Measurements from ENCODE around the gene RSBN1.

The RSBN1 gene

DNA sequence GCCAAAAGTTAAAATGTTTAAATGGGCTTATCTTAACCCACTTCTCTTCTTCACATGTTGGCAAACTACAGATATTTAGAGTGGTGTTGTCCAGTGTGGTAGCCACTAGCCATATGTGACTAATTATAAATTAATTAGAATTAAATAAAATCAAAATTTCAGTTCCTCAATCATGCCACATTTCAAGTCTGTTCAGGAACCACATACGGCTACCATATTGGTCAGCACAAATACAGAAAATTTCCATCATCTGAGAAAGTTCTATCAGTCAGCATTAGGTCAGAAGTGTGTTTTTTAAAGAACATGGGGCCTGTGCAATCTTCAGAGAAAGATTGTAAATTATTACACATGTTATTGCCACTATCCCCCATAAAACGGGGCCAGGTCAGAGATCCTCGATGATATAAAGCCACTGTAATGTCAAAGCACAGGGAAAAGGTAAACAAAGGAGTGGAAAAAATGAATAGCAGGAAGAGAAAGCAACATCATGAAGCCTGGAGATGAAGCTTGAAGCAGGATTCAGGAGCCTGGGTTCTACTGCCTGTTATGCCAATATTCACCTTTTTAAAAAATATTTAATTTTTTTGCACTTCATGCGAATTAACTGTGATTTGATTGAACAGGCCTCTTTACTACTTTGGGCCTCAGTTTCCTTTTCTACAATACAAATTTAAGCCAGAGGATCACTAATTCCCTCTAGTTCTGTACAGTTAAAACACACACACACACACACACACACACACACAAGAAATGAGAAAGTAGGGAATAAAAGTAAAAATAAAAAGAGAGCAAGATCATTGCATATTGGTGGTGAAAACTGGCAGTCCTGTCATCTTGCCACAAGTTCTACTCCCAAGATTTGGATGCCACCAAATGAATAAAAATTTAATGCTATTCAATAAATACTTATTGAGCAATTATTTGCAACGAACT, 2.3 kb downstream of the RSBN1 start (continued):
- TF ChIP-seq ZNF133 (tag by site-specific recombination; IDR thresholded peaks at IDR 0.05) (no peak), ZNF423 (tag by site-specific recombination; IDR thresholded peaks at IDR 0.05) (no peak), ZIC2 (tag by site-specific recombination; IDR thresholded peaks at IDR 0.05) (no peak), ZNF416 (tag by site-specific recombination; IDR thresholded peaks at IDR 0.05) (no peak), ZSCAN30 (tag by site-specific recombination; IDR thresholded peaks at IDR 0.05) (no peak), SCRT2 (tag by site-specific recombination; IDR thresholded peaks at IDR 0.05) (no peak), GLIS2 (tag by site-specific recombination; IDR thresholded peaks at IDR 0.05) (no peak), KLF10 (tag by site-specific recombination; IDR thresholded peaks at IDR 0.05) (no peak), ZNF140 (tag by site-specific recombination; IDR thresholded peaks at IDR 0.05) (no peak), ZNF202 (tag by site-specific recombination; IDR thresholded peaks at IDR 0.05; ENCODE audit: borderline replicate concordance) (no peak), ZNF514 (tag by site-specific recombination; IDR thresholded peaks at IDR 0.05) (no peak), ZNF621 (tag by site-specific recombination; IDR thresholded peaks at IDR 0.05) (no peak), ZNF48 (tag by site-specific recombination; IDR thresholded peaks at IDR 0.05) (no peak), ZNF404 (tag by site-specific recombination; IDR thresholded peaks at IDR 0.05) (no peak), KLF9 (tag by site-specific recombination; IDR thresholded peaks at IDR 0.05; ENCODE audit: low read depth) (no peak), ZNF626 (tag by site-specific recombination; IDR thresholded peaks at IDR 0.05) (no peak), ZNF248 (tag by site-specific recombination; IDR thresholded peaks at IDR 0.05) (no peak), ZNF664 (tag by site-specific recombination; IDR thresholded peaks at IDR 0.05) (peak; percentile 31; the same call in 1 of the 2 replicates), ZNF600 (tag by site-specific recombination; IDR thresholded peaks at IDR 0.05) (peak; percentile 40; the same call in 1 of the 2 replicates), KLF7 (tag by site-specific recombination; IDR thresholded peaks at IDR 0.05; ENCODE audit: borderline replicate concordance) (no peak), GLIS1 (tag by site-specific recombination; IDR thresholded peaks at IDR 0.05) (no peak)
- TF ChIP-seq, protein P1, sequence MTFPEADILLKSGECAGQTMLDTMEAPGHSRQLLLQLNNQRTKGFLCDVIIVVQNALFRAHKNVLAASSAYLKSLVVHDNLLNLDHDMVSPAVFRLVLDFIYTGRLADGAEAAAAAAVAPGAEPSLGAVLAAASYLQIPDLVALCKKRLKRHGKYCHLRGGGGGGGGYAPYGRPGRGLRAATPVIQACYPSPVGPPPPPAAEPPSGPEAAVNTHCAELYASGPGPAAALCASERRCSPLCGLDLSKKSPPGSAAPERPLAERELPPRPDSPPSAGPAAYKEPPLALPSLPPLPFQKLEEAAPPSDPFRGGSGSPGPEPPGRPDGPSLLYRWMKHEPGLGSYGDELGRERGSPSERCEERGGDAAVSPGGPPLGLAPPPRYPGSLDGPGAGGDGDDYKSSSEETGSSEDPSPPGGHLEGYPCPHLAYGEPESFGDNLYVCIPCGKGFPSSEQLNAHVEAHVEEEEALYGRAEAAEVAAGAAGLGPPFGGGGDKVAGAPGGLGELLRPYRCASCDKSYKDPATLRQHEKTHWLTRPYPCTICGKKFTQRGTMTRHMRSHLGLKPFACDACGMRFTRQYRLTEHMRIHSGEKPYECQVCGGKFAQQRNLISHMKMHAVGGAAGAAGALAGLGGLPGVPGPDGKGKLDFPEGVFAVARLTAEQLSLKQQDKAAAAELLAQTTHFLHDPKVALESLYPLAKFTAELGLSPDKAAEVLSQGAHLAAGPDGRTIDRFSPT (tag by site-specific recombination; IDR thresholded peaks at IDR 0.05) = peak; percentile 45; the same call in 1 of the 2 replicates
- TF ChIP-seq, protein P2, sequence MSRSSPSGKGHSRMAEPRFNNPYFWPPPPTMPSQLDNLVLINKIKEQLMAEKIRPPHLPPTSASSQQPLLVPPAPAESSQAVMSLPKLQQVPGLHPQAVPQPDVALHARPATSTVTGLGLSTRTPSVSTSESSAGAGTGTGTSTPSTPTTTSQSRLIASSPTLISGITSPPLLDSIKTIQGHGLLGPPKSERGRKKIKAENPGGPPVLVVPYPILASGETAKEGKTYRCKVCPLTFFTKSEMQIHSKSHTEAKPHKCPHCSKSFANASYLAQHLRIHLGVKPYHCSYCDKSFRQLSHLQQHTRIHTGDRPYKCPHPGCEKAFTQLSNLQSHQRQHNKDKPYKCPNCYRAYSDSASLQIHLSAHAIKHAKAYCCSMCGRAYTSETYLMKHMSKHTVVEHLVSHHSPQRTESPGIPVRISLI (tag by site-specific recombination; IDR thresholded peaks at IDR 0.05) = no peak
- TF ChIP-seq, protein P3, sequence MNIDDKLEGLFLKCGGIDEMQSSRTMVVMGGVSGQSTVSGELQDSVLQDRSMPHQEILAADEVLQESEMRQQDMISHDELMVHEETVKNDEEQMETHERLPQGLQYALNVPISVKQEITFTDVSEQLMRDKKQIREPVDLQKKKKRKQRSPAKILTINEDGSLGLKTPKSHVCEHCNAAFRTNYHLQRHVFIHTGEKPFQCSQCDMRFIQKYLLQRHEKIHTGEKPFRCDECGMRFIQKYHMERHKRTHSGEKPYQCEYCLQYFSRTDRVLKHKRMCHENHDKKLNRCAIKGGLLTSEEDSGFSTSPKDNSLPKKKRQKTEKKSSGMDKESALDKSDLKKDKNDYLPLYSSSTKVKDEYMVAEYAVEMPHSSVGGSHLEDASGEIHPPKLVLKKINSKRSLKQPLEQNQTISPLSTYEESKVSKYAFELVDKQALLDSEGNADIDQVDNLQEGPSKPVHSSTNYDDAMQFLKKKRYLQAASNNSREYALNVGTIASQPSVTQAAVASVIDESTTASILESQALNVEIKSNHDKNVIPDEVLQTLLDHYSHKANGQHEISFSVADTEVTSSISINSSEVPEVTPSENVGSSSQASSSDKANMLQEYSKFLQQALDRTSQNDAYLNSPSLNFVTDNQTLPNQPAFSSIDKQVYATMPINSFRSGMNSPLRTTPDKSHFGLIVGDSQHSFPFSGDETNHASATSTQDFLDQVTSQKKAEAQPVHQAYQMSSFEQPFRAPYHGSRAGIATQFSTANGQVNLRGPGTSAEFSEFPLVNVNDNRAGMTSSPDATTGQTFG (tag by site-specific recombination; IDR thresholded peaks at IDR 0.05; ENCODE audit: borderline replicate concordance) = no peak
- TF ChIP-seq, protein P4, sequence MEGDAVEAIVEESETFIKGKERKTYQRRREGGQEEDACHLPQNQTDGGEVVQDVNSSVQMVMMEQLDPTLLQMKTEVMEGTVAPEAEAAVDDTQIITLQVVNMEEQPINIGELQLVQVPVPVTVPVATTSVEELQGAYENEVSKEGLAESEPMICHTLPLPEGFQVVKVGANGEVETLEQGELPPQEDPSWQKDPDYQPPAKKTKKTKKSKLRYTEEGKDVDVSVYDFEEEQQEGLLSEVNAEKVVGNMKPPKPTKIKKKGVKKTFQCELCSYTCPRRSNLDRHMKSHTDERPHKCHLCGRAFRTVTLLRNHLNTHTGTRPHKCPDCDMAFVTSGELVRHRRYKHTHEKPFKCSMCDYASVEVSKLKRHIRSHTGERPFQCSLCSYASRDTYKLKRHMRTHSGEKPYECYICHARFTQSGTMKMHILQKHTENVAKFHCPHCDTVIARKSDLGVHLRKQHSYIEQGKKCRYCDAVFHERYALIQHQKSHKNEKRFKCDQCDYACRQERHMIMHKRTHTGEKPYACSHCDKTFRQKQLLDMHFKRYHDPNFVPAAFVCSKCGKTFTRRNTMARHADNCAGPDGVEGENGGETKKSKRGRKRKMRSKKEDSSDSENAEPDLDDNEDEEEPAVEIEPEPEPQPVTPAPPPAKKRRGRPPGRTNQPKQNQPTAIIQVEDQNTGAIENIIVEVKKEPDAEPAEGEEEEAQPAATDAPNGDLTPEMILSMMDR (tag by site-specific recombination; IDR thresholded peaks at IDR 0.05) = no peak
- TF ChIP-seq, protein P5, sequence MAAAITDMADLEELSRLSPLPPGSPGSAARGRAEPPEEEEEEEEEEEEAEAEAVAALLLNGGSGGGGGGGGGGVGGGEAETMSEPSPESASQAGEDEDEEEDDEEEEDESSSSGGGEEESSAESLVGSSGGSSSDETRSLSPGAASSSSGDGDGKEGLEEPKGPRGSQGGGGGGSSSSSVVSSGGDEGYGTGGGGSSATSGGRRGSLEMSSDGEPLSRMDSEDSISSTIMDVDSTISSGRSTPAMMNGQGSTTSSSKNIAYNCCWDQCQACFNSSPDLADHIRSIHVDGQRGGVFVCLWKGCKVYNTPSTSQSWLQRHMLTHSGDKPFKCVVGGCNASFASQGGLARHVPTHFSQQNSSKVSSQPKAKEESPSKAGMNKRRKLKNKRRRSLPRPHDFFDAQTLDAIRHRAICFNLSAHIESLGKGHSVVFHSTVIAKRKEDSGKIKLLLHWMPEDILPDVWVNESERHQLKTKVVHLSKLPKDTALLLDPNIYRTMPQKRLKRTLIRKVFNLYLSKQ (tag by site-specific recombination; IDR thresholded peaks at IDR 0.05; ENCODE audit: borderline replicate concordance) = no peak
- TF ChIP-seq, protein P6, sequence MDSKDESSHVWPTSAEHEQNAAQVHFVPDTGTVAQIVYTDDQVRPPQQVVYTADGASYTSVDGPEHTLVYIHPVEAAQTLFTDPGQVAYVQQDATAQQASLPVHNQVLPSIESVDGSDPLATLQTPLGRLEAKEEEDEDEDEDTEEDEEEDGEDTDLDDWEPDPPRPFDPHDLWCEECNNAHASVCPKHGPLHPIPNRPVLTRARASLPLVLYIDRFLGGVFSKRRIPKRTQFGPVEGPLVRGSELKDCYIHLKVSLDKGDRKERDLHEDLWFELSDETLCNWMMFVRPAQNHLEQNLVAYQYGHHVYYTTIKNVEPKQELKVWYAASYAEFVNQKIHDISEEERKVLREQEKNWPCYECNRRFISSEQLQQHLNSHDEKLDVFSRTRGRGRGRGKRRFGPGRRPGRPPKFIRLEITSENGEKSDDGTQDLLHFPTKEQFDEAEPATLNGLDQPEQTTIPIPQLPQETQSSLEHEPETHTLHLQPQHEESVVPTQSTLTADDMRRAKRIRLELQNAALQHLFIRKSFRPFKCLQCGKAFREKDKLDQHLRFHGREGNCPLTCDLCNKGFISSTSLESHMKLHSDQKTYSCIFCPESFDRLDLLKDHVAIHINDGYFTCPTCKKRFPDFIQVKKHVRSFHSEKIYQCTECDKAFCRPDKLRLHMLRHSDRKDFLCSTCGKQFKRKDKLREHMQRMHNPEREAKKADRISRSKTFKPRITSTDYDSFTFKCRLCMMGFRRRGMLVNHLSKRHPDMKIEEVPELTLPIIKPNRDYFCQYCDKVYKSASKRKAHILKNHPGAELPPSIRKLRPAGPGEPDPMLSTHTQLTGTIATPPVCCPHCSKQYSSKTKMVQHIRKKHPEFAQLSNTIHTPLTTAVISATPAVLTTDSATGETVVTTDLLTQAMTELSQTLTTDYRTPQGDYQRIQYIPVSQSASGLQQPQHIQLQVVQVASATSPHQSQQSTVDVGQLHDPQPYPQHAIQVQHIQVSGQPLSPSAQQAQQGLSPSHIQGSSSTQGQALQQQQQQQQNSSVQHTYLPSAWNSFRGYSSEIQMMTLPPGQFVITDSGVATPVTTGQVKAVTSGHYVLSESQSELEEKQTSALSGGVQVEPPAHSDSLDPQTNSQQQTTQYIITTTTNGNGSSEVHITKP (tag by site-specific recombination; IDR thresholded peaks at IDR 0.05) = no peak

Measured in HEK293 (cell line).